NCI-H2227 (cell line): ENCODE data around the gene BTBD1.
"Not testable (repeated sequence)": the region's sequence is repeated elsewhere in the genome, so short reads cannot be mapped to it uniquely, and the experiment has no call there.

Experiments
- DNase-seq: peaks from one replicate; lab custom pipeline; 2025; ENCODE audit not compliant: unreplicated experiment; lab: John Stamatoyannopoulos, UW

The BTBD1 gene

GRCh38 chr15:83057696-83058376 lies 9.2 kb downstream of the BTBD1 start:
- no peak for DNase-seq

DNA sequence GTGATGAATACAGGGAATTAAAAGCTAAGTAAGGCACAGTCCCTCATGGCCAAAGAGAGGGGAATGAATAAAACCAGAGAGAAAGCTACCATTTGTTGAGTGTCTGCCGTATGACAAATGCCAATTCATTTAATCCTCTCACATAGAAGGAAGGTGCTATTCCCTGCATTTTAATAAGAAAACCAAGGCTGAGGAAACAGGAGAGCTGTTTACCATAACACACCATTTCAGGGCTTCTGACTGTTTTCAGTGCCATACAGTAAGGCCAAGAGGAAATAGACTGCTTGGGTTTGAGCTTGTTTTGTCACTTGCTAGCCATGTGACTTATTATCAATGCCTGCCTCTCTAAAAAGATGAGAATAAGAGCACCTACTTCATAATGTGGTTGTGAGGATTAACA lies 10.1 kb downstream of the BTBD1 start:
- DNase-seq, result no peak

DNA sequence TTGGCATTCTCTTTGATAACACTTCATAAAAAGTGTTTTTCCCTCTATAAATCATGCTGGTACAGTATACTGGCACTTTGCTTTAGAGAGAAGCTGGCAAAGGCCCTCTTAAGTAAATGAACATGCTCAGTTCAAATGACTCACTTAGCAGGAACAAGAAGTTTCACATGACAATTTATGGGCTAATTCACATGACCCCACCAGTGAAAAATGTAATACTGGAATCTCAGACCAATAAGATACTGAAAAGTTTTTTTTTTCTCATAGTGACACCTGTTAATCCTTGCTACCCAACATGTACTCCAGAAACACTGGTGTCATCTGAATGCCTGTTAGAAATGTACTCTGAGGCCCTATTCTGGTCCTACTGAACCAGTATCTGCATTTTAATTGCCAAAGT lies 13.9 kb downstream of the BTBD1 start:
- no peak for DNase-seq

- DNase-seq, result no peak
These were observed 20.4 kb downstream of the BTBD1 start for GRCh38 chr15:83046558-83047127.

DNA sequence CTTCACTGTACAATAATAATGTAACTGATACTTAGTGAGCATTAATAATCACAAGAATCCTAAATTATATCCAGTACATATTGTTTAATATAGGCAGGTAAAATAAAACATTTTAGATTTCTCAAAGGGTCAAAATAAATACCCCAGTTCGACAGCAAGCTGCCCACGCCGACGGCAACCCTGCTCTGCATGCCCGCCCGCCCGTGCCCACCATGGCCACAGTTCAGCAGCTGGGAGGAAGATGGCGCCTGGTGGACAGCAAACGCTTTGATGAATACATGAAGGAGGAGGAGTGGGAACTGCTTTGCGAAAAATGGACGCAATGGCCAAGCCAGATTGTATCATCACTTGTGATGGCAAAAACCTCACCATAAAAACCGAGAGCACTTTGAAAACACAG lies 22.9 kb downstream of the BTBD1 start:
- no peak for DNase-seq

DNA sequence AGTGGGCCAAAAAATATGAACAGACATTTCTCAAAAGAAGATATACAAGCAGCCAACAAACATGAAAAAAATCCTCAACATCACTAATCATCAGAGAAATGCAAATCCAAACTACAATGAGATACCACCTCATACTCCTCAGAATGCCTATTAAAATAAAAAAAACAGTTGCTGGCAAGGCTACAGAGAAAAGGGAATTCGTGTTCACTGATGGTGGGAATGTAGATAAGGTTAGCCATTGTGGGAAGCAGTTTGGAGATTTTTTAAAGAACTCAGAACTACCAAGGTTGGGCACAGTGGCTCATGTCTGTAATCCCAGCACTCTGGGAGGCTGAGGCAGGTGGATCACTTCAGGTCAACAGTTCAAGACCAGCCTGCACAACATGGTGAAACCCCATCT lies 27.8 kb downstream of the BTBD1 start:
- no peak for DNase-seq

- no peak for DNase-seq
These were observed 30.8 kb downstream of the BTBD1 start for GRCh38 chr15:83036253-83036652.

GRCh38 chr15:83031234-83031633 lies 35.8 kb downstream of the BTBD1 start:
- not testable (repeated sequence) for DNase-seq

- DNase-seq, result no peak
These were observed 37.0 kb downstream of the BTBD1 start for GRCh38 chr15:83030021-83030420.

DNA sequence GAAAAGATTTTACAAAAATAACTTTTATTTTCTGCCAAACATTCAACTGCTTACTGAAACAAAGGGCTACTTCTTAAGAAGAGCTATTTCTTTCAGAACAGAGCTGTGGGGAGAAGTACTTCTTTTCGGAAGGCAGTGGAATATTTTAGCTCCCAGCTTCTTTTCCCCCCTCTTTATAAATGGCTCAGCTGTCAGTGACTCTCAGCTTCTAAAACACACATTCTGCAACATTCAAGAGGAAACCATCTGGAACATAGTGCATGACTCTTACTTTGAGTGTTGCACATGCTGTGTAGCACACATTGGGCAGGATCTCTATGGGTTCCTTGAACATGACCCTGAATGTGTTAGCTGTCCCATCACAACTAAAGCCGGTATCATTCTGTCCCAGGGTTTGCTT lies 48.6 kb downstream of the BTBD1 start:
- no peak for DNase-seq

DNA sequence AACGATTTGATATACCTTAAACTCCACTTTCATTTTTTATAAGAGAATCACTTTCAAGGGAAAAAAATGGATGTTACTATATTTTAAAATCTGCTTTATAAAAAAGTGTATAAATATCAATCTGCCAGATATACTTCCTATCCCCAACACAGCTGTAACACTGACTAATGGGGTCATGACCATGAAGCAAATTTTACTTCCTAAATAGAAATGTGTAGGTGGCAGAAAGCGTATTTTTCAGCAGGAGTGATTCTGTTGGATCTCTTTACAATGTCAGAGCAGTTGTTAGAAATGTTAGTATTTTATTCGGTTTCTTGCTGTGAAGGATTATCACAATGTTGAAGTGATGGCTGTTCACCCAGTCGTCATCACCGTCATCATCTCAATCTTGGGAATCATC lies 50.1 kb downstream of the BTBD1 start:
- DNase-seq, result no peak

- no peak for DNase-seq
These were observed 51.7 kb downstream of the BTBD1 start for GRCh38 chr15:83015361-83015760.

- DNase-seq, result peak; percentile 4
These were observed 52.8 kb downstream of the BTBD1 start for GRCh38 chr15:83014205-83014653.

GRCh38 chr15:83012636-83013035 lies 54.4 kb downstream of the BTBD1 start:
- no peak for DNase-seq

GRCh38 chr15:83012076-83012426 lies 55.0 kb downstream of the BTBD1 start:
- peak; percentile 29 for DNase-seq

DNA sequence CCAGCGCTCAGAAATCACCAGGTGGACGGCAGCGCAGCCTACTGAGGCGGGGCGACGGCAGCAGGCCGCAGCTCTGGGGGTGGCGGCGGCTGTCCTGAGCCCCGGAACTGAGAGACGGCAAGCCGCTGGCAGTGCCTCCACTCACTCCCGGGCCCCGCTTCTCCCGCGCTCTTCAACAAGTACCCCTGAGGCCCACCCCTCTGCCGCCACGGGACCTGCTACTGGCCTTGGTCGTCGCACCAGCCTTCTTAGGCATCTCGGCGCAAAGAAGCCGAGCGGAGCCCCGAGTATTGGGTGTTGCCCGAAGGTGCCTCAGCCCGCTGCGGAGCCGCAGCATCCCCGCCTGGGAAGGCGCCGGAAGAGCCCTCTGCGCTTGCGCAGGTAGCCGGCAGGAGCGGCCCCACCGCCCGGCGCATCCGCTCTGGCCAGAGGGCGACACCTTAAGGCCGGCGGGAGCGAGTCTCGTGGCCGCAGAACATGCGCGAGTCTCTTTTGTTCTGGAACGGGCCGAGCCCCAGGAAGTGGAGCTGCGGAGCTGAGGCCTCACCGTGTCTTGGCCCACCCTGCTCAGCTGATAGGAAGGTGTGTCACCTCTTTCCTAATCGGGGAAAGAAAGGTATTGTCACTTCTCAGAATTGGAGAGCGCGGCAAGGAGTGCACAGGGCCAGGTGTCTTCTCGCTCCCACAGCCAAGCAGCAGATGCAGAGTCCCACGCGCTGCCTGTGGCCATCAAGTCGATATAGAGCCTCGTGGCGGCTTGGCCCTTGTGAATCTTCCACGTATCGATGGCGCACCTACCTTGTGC lies 55.6 kb downstream of the BTBD1 start, which contains the start of gene C15orf40:
TSS of gene C15orf40 (minus strand) at position 369 of the 805 bp plus-strand sequence. CDS start at position 337, 32 bp downstream.
- DNase-seq, result peak; percentile 91

- peak; percentile 74 for DNase-seq
These were observed 56.3 kb downstream of the BTBD1 start for GRCh38 chr15:83010709-83011270.

DNA sequence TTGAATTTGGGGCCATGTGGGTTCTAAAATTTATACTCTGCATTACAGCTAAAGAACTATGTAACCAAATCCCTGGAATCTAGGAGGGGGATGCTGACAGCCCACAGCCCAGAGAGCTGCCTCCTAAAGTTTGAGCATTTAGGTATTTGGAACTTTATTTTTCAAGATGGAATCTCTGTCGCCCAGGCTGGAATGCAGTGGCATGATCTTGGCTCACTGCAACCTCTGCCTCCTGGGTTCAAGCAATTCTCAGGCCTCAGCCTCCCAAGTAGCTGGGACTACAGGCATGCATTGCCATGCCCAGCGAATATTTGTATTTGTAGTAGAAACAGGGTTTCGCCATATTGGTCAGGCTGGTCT lies 66.4 kb downstream of the BTBD1 start:
- DNase-seq, result not testable (repeated sequence)

GRCh38 chr15:82999905-83000671 lies 67.0 kb downstream of the BTBD1 start:
- peak; percentile 33 for DNase-seq

DNA sequence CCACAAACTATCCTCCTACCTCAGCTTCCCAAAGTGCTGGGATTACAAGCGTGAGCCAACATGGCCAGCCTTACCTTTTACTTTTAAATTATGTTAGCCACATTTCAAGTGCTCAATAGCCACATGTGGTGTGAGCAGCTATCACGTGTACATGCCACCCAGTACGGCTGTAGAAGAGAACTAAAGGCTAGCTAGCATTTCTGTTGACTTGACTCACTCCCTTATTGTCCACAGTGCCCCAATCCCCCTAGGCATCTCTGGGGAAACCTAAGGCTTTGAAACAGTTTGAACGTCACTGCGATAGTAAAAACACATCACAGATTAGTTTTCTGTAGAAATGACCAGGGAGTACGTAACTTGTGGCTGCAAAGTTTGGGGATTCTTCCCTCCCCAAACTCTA lies 67.6 kb downstream of the BTBD1 start:
- DNase-seq, result no peak

DNA sequence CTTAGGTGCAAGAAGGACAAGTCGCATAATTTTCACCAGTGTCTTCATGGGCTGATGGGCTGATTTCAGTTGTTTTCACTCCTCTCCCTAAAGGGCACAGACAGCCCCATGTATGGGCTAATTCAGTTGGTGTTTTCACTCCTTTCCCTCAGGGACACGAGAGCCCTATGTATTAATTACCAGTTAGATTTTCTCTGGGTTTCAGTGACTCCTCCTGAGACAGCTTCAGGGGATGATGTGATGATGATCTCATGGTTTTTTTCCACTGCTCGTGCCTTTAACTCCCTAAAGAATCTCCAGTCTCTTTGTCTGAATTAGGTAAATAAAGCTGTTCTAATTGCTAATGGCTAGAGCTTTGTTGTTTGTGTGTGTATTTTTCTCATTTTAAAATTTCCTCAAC lies 71.1 kb downstream of the BTBD1 start:
- DNase-seq, result no peak
